Stimulated activated CD4-positive, alpha-beta T cell treated with anti-CD3 and anti-CD28 coated beads, Interleukin-12 subunit alpha, Interleukin-12 subunit beta, amount 100 ng/mL, for 48 hours (primary cell): ENCODE results near the gene FBXO24.

Source experiments
- DNase-seq, 3 donors: peaks; one replicate each; pipeline ENCODE4 v3.0.0-alpha.2; 2020; ENCODE audit warnings: low read depth in 2 of 3, low spot score in 1 of 3

The FBXO24 gene

DNA sequence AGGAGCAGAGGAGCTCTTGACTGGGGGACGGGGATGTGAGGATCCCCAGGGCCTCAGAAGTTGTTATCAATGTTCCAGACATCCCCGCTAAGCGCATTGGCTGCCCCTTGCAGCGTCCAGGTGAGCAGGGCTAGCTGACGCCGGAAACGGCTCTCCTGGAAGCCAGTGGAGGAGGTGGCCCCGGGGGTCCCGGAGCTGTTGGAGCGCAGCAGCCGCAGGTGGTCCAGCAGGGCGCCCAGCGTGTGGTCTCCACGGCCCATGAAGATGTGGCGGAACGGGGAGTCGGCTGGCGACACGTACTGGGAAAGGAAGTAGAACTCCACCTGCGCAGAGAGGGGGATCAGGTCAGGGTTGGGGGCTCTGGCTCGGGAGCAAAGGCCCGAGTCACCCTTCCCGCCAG is 34.7 kb downstream of the FBXO24 start:
- no peak for DNase-seq

DNA sequence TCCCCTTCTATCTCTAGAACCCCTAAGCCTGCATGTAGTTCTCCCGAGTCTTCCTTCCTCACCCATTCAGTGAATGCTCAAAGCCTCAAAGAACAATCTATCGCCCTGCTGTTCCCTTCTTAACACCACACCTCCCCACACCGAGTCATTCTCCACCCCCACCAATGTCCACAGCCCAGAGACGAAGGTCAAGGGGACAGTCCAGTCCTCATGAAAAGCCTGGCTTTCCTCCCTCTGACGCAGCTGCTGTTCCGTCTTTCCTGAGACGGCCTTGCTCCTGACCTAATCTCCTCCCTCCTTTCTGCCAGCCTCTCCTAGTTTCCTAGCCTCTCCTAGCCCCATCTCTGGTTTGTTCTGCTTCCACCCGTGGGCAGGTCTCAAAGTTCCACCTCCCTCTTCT is 35.4 kb downstream of the FBXO24 start:
- no peak for DNase-seq

DNA sequence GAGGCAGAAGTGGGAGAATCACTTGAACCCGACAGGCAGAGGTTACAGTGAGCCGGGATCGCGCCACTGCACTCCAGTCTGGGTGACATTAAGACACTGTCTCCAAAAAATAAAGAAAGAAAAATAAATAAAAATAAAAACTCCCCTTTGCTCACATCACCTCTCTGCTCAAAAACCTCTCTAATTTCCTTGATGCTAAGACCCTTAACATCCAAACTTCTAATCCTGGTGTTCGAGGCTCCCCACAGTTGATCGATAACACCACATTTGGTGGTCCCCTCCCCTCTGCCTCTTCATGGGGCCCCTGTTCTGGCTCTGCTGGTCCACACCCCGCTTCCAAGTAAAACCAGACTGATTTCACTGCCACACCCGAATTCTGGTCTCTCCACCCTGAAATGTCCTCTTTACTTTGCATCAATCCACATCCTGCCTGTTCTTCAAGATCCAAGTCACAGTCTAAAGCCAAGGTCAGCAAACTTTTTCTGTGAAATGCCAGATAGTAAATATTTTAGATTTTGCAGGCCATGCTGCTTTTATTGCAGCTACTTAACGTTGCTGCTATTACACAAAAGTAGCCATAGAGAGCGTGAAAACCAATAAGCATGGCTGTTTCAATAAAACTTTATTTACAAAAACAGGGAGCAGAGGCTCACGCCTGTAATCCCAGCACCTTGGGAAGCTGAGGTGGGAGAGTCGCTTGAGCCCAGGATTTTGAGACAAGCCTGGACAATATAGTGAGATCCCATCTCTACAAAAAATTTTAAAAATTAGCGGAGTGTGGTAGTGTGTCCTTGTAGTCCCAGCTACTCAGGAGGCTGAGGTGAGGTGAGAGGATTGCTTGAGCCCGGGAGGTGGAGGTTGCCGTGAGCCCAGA is 38.1 kb downstream of the FBXO24 start:
- DNase-seq, result no peak

DNA sequence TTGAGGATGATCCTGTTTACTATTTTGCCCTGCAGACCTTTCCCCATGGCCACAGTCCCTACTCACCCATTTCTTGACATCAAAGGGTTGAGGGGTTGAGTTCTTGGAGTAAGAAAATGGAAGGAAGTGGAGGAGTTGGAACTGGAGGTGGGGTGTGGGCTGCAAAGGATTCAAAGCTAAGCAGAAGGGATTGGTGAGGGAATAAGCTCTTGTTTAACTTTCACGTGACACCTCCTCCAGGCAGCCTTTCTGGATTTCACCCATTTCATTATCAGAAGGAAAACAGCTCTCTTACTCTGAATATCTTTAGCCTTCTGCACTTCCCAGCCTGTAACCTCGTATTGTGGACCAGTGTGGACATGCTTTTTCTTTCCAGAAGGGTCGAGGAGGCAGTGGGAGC is 39.9 kb downstream of the FBXO24 start:
- DNase-seq, result no peak

DNA sequence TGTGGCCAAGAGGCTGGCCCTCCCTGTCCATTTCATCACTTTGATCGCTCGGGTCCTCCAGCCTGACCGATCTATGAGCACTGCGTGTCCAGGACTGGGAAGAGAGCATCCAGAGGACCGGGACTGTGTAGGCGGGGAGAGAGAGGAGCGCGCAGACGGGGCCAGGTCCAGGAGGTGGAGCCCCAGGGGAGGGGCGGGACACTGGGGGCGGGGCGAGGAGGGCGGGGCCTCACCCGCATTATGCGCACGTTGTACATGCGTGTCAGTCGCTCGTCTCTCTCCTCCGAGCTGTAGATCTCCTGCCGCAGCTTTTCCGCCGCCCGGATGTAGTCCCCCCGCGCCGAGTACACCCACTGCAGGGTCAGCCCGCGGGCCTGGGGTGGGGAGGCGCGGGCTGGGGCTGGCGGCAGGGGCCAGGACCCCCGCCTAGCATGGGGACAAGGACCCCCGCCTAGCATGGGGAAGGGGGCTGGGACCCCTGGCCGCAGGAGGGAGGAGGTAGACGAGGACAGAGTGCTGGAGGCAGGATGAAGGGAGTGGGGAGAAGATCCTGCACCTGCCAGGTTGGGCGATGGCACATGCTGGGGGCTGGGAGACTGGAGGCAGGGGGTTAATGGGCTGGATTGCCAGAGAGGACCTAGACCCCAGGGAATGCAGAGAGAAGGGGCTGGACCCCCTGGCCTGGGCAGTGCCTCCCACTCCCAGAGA is 40.6 kb downstream of the FBXO24 start:
- DNase-seq, result peak; percentile 85 to 87 (median 86)

DNA sequence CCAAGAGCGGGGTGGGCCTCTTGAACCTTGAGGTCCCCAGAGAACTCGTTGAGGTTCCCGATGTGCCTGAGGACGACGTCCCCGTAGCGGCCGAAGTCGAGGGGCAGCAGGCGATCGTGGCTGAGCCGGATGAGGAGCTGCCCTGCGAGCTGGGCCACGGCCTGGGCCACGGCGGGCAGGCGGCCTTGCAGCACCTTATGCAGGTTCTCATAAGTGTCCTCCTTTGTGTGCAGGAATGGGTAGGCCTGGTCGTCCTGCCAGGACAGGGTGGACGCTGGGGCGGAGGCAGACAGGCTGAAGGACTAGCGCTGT is 41.1 kb downstream of the FBXO24 start:
- DNase-seq, result no peak

DNA sequence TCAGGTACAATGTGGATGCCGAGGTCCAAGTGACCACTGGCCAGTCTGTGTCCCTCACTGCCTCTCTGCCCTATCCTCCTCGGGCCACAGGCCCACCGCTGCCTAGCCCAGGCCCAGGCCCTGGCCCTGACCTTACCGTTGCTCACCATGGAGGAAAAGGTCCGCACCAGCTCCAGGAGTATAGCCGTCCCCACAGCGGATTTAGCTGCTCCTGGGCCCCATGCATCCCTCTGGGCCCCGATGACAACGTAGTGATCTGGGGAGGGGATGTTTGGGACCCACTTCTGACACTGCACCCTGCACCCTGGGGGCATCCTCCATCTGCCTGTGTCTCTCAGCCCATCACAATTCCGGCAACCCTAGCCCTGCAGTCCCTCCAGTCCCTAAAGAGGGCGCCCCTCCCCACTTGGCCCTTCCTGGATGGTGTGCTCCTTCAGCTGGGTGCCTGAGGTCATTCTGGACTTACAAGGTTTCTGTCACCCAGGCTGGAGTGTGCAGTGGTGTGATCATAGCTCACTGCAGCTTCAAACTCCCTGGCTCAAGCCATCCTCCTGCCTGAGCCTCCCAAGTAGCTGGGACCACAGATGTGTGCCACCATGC is 43.1 kb downstream of the FBXO24 start:
- DNase-seq, result no peak

DNA sequence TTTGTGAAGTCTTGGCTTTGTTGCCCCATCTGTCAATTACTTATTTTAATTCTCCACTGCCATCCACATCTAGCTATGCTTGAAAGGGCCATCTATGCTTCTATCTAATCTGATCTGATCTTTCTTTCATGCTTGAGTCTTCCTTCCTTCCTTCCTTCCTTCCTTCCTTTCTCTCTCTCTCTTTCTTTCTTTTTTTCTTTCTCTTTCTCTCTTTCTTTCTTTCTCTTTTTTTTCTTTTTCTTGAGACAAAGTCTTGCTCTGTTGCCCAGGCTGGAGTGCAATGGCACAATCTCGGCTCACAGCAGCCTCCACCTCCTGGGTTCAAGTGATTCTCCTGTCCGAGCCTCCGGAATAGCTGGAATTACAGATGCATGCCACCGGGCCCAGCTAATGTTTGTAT is 43.9 kb downstream of the FBXO24 start:
- DNase-seq, result no peak

DNA sequence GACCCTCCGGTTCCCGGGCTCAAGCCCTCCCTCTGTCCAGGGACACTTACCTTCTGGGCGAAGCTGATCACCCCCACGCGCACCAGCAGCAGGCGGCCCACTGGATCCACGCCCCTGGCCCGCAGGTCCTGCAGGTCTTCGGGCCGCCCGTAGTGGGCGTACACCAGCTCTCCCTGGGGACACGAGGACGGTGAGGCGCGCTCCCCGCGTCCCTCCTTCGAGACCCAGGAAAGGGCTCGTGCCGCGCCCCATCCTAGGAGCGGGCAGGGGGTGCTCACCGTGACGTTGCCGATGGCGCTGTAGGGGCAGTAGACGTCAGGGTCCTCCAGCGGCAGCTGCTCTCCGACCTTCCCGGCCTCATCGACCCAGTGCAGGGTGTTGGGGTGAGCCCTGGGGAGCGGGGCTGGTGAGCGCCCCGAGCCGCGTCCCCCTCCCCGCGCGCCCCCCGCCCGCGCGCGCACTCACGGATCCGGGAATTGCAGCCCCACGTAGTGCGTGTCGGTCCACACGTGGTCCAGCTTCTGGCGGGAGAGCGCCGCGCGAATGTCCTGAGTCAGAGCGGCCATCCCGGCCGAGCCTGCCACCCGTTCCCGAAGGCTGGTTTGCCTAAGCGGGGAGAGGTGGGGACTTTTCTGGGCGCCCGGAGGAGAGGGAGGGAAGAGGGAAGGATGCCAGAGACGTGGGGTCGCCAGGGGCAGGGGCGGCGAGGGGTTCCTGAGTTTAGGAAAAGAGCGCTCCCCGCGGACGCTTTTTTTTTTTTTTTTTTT is 47.0 kb downstream of the FBXO24 start:
- DNase-seq, result peak in 2 of 3 donors; percentile 31 to 54

DNA sequence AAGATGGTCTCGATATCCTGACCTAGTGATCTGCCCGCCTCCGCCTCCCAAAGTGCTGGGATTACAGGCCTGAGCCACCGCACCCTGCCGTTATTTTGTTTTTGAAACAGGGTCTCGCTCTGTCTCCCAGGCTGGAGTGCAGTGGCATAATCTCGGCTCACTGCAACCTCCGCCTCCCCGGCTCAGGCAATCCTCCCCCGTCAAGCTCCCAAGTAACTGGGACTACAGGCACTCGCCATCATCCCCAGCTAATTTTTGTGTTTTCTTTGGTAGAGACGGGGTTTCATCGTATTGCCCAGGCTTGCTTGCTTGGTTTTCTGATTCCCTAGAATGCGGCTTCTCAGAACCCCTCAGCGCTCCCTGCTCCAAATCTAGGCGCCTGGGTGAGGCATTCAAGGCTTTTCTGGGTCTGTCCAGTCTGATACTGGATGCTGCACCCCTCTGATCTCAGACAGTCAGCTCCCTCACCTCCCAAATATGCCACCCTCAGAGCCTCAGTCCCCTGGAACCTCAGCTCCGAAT is 53.9 kb downstream of the FBXO24 start:
- no peak for DNase-seq

DNA sequence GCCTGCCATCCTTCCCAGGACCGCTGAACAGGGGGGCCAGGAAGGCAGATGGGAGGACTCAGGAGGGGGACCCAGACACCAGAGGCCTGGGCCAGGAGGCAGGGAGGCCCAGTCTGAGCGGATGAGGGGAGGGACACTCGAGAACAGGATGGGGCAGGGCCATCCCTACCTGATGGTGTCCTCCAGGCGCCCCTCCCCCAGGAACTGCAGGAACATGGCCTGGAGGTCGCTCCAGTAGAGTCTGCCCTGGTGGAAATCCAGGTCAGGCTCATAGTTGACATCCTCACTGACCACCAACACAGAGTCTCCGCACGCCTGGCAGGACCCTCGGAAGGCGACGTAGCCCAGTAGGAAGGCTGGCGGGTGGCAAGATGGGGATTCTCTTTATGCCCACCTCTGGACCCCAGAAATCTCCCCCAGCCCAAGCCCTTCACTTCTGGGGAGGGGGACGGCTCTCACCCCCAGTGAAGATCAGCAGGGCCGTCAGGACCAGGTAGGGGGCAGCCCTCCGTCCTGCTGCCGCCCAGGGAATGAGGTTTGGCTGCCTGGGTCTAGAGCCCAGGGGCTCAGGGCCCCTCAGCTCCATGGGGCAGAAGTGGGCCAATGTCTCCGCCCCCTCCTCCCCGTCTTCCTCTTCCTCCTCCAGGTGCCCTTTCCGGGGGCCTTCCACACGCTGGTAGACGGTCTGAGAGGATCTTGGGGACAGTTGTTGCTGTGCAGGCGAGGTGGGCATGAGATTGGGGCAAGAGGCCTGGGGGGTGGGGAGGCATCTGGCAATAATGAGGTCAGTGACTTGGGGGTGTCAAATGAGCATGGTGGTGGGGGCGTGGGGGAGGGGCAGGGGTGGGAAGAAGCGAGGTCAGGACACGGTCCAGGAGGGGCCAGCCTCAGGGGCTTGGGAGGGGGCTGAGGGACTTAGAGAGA is 54.7 kb downstream of the FBXO24 start:
- DNase-seq, result no peak

DNA sequence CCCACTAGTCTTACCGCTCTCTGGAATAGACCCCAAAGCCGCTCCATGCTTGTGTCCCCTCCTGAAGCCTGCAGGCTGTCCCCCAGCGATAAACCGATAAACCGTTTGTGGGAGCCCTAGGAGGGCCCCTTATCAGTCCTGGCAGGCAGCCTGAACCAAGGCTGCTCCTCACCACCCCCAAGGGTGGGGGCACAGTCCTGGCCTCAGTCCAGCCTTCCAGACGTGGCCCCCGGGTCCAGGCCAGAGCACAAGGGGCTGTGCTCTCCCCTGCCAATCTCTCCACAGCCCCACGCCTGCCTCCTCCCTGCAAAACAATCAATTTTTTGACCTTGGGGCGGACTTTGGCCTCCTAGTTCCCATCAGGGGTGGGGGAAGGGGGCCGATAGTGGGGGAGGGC is 55.3 kb downstream of the FBXO24 start, which contains the start of gene TFR2:
Gene TFR2, minus strand, starts transcription at position 90 of the 397 bp plus-strand sequence. Its CDS starts 43 bp downstream, at position 47.
- no peak for DNase-seq

DNA sequence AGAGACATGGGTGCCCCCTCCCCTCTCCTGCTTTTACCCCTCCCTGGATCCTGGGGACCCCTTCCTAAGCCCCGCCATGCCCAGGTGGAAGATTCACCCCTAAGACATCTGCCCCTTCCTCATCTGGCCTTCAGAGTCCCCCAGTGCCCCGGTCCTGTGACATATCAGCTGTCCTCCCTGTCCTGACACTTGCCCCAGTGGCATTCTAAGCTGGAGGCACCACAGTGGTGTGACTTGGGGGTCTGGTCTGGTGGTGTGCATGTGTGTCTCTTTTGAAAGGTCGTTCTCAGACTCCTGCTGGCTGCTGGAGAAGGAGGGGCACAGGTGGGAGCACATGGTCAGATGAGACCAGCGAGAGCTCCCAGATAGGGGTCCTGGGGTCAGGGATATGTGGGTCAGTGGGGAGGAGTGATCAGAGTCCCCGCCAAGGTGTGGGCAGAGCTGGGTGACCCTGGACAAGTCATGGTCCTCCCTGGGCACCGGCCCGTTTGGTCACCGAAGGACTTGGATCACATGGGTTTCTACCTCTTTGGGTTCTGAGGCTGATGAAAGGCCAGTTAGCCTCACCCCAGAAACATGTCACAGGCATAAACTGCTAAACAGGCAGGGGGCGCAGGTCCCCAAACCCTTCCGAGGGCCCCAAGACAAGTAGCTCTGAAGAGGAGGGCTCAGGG is 55.9 kb downstream of the FBXO24 start:
- DNase-seq, result no peak

DNA sequence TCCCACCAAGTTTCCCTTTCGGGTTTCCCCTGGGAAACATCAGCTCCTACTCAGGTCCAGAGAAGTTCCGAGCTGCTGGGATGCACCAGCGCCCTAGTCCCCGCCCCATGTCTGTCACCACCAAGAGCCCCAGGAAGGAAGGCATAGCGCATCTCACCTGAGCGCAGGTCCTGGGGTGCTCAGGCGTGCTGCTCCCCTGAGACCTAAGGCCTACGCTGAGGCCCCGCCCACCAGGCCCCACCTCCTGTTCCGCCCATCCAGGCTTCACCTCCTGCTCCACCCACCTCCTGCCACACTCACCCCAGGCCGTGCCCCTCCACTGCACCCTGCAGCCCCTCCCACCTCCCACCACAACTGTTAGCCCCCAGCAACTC is 56.4 kb downstream of the FBXO24 start:
- DNase-seq, result no peak

DNA sequence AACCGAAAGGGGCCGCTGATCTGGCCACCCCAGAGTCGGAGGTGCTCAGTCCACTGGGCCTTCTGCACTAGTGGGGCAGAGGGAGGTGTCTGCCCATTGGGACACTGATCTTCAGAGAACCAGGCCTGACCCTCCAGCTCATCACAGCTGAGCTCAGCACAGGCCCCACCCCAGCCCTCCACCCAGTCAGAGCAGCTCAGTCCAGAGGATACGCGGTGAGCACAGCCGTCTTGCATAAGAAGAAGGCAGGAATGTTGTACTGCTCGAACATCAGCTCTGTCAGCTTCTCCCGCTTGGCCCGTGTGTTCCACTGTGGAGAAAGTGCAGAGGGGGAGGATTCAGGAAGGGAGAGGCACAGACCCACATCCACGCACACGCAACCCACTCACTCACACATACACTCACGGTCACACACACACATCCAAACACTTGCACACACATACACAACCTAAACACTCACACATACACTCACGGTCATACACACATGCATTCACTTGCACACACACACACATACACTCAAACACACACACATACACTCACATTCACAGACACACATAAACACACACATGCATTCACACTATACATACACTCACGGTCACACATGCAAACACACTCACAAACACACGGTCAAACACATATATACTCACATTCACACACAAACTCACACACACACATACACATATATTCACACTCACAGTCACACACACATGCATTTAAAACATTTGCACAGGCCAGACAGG is 63.9 kb downstream of the FBXO24 start:
- no peak for DNase-seq
